Stimulated activated CD4-positive, alpha-beta T cell treated with anti-CD3 and anti-CD28 coated beads, Interleukin-1b, Interleukin-23, amount 100 ng/mL, for 4 hours (primary cell): ENCODE results near the gene TMEM97.
"Not testable (repeated sequence)": the region's sequence is repeated elsewhere in the genome, so short reads cannot be mapped to it uniquely, and the experiment has no call there.

Experiments used
- DNase-seq, 2 donors: peaks; one replicate each; pipeline ENCODE4 v3.0.0-alpha.2; 2020; ENCODE audit warnings: low read depth in 2 of 2

TMEM97 gene

DNA sequence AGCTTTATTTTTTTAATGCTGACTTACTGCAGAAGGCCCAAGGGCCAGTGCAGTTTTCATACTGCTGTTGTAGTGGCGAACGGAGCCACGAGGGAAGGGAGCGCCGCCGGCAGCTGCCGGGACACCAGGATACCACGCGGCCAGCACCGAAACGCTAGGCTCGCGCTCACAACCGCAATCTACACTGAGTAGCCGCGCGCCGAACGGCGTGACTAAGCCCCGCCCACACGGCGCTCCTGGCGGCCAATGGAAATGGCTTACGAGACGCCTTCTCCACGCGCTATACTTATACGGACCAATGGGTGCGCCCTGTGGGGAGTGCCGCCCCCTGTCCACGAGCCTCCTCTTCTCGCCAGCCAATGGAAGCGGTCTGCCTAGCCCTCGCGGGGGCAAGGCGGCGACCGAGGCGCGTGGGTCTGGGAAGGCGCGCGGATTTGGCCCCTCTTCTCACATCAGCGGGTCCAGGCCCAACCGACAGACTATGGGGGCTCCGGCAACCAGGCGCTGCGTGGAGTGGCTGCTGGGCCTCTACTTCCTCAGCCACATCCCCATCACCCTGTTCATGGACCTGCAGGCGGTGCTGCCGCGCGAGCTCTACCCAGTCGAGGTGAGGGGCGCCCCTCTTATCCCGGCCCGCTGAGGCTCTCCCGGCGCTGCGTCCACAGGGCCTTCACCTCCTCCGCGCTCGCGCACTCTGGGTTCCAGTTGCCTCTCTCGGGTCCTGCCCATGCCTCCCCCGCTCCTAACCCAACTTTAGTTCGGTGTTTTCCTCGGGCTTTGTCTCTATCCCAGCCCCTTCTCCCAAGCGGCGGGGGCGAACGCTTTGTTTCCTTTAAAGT lies at the start of gene TMEM97:
Gene TMEM97 (plus strand): TSS at position 442 of the 839 bp plus-strand sequence. CDS start 40 bp downstream, at position 482.
- peak; percentile 91 to 93 for DNase-seq

GRCh38 chr17:28270055-28270454 lies 48.9 kb upstream of the TMEM97 start:
- no peak for DNase-seq

- no peak for DNase-seq
Measured at GRCh38 chr17:28270926-28271325, 48.1 kb upstream of the TMEM97 start.

DNA sequence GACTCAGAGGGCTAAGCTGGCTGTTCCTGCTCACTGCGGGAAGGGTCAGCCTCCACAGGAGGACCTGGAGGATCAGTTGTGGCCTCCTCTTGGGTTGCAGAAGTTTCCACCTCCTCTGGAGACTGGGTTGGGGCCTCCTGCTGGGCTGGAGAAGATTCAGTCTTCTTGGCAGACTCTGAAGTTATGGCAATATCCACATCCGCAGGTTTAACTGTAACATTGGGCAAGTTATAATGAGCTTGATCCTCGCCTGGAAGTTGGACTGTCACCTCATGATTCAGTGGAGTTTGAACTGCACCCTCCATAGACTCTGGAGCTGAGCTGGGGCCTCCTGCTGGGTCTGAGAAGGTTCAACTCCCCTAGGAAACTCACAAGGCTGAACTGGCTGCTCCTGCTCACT lies 47.6 kb upstream of the TMEM97 start:
- DNase-seq = no peak

DNA sequence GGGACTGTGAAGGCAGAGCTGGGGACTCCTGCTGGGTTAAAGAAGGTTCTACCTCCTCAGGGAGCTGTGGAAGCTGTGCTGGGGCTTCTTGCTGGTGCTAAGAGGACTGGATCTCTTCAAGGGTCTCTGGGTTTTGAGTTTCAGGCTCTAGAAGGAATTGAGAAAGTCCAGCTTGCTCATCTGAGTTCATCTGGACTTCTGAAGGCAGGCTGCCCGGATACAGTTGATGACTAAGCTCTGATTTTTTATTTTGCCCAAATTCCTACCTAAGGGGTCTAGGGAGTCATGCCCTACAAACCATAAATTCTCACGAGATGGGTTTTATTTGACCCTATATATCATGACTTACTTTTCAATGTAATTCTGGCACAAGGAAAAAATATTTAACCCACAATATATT lies 46.8 kb upstream of the TMEM97 start:
- DNase-seq = no peak

- not testable (repeated sequence) for DNase-seq
Measured at GRCh38 chr17:28273341-28273740, 45.7 kb upstream of the TMEM97 start.

- DNase-seq = no peak
Measured at GRCh38 chr17:28274591-28275265, 44.3 kb upstream of the TMEM97 start.

DNA sequence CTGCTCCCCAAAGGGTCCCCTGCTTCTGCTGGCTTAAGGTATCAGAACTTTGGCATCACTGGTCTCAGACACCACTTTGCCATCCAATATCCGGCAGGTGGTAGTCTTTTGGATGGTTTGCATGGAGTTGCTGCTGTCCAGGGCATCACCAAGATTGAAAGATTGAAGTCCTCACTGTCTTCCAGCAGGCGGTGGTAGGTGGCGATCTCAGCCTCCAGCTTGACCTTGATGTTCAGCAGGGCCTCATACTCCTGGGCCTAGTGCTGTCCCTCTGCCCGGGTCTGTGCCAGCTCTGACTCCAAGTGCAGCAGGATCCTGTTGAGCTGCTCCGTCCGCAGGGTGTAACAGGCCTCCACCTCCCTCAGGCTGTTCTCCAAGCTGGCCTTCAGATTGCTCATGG lies 43.0 kb upstream of the TMEM97 start:
- no peak for DNase-seq

GRCh38 chr17:28279411-28279810 lies 39.6 kb upstream of the TMEM97 start:
- no peak for DNase-seq

GRCh38 chr17:28280826-28281225 lies 38.2 kb upstream of the TMEM97 start:
- no peak for DNase-seq

GRCh38 chr17:28282596-28282995 lies 36.4 kb upstream of the TMEM97 start:
- no peak for DNase-seq

DNA sequence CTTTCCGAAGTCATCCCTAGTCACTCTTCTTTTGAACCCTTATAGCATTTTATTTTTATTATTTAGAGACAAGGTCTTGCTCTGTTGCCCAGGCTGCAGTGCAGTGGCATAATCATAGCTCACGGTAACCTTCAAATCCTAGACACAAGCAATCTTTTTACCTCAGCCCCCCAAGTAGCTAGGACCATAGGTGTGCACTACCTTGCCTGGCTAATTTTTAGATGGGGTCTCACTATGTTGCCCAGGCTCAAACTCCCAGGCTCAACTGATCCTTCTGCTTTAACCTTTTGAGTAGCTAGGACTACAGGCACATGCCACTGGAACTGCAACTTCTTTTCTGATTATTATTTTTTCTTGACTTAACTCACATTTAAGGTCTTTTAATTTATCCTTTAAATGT lies 33.0 kb upstream of the TMEM97 start:
- no peak for DNase-seq

DNA sequence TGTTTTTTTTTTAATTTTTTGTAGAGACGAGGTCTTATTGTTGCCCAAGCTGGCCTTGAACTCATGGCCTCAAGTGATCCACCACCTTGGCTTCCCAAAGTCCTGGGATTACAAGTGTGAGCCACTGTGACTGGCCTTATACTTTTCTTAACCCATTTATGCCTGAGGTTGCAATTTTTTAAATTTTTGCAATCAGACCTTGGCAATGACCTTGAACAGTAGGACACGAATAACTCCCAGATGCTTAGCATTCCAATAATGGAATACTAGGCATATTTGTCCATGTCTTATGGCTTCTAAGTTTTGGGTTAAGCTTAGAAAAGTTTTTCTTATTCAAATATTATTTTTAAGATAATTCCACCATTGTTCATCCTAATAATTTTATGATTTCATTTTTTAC lies 28.3 kb upstream of the TMEM97 start:
- DNase-seq = no peak

DNA sequence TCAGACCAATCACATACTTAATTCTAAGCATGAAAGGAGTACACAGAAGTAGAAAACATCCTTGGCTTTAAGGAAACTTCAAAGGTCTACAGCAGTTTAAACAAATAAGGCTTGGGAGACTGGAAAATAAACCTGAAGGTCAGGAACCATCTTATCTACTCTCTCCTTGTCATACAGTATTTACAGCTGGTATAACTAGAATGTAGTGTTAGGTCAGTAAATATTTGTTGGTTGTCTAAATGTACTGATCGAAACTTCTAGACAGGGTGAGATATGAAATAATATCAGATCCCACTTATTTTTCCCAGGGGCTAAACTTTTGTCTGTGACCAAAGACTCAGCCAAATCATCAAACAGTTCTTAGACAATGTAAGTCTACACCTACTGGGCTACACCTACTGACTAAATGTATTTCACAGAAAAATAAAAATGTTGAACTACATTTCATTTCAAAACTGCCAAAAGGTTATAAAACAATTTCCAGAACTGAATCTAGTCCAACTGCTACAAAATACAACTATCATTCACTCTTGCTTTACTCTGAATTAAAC lies 27.1 kb upstream of the TMEM97 start:
- no peak for DNase-seq

DNA sequence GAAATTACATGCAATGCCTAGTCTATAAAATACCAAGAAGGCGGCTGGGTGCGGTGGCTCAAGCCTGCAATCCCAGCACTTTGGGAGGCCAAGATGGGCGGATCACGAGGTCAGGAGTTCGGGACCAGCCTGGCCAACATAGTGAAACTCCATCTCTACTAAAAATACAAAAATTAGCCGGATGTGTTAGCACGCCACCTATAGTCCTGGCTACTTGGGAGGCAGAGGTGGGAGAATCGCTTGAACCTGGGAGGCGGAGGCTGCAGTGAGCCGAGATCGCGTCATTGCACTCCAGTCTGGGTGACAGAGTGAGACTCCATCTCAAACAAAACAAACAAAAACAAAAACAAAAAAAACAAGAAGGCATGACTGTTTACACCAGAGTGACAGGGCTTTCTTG lies 26.1 kb upstream of the TMEM97 start:
- not testable (repeated sequence) for DNase-seq

GRCh38 chr17:28293994-28294393 lies 25.0 kb upstream of the TMEM97 start:
- DNase-seq = no peak

- no peak for DNase-seq
Measured at GRCh38 chr17:28295677-28296578, 23.1 kb upstream of the TMEM97 start.

GRCh38 chr17:28298449-28298848 lies 20.6 kb upstream of the TMEM97 start:
- DNase-seq = no peak

GRCh38 chr17:28306954-28307401 lies 12.0 kb upstream of the TMEM97 start:
- DNase-seq = no peak

GRCh38 chr17:28313841-28314240 lies 5.2 kb upstream of the TMEM97 start:
- DNase-seq = no peak

- DNase-seq = no peak
Measured at GRCh38 chr17:28315846-28316705, 2.9 kb upstream of the TMEM97 start.
